Thyroid gland (tissue), 4 donors: Measurements from ENCODE around the gene ETV5.

Source experiments
- CTCF ChIP-seq, 6 experiments: fragments of 200-600 bp in 3 of 6; fragments of 450-650 bp in 3 of 6; sonication (generic) in 3 of 6; IDR thresholded peaks; one replicate each; pipeline ENCODE4 v1.5.1; 2016 to 2019; ENCODE audit warnings: antibody characterized with exemption in 6 of 6, mild to moderate bottlenecking in 2 of 6, inconsistent platforms in 1 of 6, moderate library complexity in 1 of 6
- POLR2A ChIP-seq, 2 donors: fragments of 450-650 bp; IDR thresholded peaks; one replicate each; pipeline ENCODE4 v1.6.1; 2017; ENCODE audit warnings: antibody characterized with exemption in 2 of 2, mild to moderate bottlenecking in 2 of 2, moderate library complexity in 1 of 2

GRCh38 chr3:186115239-186115996 is 6.5 kb upstream of the ETV5 start:
- TF ChIP-seq CTCF (IDR thresholded peaks at IDR 0.05), result no peak
- no peak for TF ChIP-seq POLR2A (IDR thresholded peaks at IDR 0.05)
